GM10248 (cell line): Measurements from ENCODE around the gene NYAP2.

ENCODE experiments used
- CTCF ChIA-PET: fragments of 300-600 bp; sonication (Branson Sonifier 250); formaldehyde crosslinking; extraction: SDS; loops from one replicate; lab custom pipeline; 2021; ENCODE audit warnings: antibody characterized with exemption; lab: Yijun Ruan, JAX
- POLR2A ChIA-PET: fragments of 350-650 bp; sonication (Branson Sonifier 250); formaldehyde crosslinking; extraction: SDS; loops from one replicate; lab custom pipeline; 2020; ENCODE audit warnings: antibody characterized with exemption; lab: Yijun Ruan, JAX
- DNase-seq: peaks from one replicate; pipeline ENCODE4 v3.0.0; 2012; ENCODE audit errors: extremely low spot score
- CTCF ChIP-seq: IDR thresholded peaks from 2 replicates; pipeline ENCODE4 v1.5.1; 2012; ENCODE audit warnings: mild to moderate bottlenecking, low read depth; ENCODE audit errors: extremely low read depth, missing control alignments, control extremely low read depth

The NYAP2 gene

GRCh38 chr2:225694664-225695063, 295.2 kb downstream of the NYAP2 start:
- TF ChIP-seq CTCF, result no peak
- DNase-seq, result no peak
- ChIA-PET CTCF (no interaction called here), POLR2A (no interaction called here)

- CTCF ChIA-PET, result interaction anchor here (1.1 to 1.5 kb wide), 3 partner anchors 12 to 39 kb away, joined by 3 read pairs; no protein-coding TSS in a partner anchor
- POLR2A ChIA-PET, result no interaction called here
- DNase-seq, result no peak
- TF ChIP-seq CTCF, result no peak
These were observed 298.4 kb downstream of the NYAP2 start for GRCh38 chr2:225697936-225698335.
